Amniotic epithelial cell (primary cell): ENCODE measurements around the gene CHCHD6.

Experiments
- DNase-seq: peaks from one replicate; pipeline ENCODE4 v3.0.0-alpha.2; 2010; ENCODE audit warnings: low read depth

CHCHD6 gene

DNA sequence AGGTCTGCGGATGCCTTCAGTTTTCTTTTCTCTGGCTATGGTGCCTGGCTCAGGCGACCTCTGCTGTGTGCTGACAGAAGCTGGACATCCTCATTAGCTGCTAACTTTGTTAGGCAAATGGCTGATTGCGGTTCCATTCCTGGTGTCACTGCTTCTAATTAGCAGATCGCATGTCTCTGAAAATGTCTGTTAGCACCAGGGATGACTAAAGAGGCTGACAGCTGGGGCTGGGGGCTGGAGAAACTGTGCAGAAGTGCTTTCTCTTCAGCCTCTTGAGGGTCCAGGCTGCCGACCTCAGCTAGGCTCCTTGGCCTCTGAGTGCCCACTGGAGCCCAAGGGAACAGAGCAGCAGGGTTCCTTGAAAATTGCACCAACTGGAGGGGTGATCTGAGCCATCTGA, 39.3 kb downstream of the CHCHD6 start:
- DNase-seq = no peak

DNA sequence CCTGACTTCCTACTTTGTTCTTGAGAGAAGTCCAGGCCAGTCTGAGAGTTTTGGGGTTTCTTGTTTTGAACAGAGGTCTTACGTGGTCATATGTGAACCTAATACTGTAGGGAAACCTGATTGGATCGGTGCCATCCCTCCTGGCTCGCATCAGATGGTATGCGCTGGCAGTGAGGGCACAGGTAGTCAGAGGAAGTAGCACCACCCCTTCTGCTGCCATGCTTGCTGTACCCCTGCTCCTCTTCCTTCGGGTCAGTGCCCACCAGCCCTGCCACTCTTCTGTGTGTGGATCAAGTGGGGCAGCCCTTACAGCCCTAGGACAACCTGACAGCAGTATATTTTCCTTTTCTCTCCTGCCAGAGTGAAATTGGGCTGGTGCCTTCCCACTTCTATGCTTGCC, 39.7 kb downstream of the CHCHD6 start:
- DNase-seq = no peak

DNA sequence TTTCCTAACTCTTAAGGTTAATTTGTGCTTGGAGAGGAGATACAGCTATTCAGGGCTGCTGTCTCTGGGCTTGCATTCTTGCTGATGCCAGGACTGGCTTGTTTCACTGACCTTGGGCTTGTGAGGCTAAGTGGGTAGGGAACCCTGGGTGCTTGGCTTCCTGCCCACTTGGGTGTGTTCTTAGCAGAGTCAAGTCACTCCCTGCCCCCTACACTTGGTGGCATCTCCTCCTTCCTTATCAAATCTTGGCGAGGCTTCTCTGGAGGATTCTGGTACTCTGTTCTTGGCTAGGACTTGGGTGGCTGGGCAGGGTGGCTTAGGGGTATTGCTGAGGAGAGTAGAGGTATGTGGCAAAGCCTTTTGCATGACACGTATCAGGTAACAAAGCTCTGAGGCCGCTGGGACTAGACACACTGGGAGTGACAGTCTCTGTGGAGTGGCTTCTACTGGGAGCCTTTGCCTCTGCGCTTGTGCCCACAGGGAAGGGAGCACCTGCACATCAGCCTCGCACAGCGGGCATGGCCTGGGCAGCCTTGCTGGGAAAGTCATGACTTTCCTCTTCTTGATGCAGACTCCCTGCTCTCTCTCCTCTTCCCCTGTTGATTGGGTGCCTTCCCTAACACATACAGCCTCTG, 41.8 kb downstream of the CHCHD6 start:
- DNase-seq = peak; percentile 13

DNA sequence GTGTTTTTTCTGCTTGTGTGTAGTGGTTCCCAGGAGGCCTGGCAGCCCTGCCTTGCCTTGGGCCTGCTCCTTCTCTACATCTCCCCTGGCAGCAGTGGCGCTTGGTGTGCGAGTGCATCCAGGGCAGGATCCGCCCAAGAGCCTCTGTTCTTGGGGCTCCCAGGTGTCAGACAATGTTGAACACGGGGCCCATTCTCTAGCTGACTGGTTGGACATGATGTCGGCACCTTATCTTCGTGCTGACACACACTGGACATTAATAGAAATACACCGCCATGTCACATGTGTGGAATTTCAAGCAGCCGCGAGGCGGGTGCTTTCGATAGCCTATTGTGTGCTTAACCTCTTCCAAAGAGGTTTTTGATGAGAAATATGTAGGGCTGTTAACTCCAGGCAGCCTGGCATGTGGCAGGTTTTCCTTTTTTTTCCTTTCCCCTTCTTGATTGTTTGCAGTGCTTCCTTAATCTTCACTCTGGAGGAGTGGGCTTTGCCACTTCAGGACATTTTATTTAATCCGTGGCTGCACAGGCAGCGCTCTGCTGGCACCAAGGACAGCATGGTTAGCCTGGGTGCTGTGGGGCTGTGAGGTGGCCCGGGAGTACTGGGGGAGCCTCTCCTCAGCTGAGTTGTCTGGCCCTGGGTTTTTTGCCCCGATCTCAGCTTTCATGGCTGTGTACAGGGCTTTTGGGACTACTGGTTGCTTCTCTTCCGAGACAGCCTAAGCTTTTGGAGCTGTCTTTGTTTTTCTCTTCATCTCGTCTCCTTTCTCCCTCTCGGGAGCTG, 42.5 kb downstream of the CHCHD6 start:
- DNase-seq = peak; percentile 68

DNA sequence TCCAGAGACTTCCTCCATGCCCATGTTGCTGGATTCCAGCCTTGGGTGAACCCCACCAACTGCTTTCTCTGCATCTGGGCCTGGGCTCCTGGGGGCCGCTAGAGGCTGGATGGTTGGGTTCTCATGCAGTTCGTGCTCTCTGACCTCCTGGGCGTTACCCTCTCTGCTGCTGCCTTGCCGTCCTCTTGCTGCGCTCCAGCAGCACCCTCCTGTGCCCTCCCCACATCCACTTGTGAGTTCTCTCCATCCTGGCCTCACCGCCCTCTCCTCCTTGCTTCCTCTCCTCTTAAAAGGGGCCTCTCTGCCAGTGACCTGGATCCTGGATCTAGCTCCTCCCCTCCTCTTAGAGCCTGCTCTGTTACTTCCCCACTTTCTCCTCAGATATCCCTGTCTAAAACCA, 43.7 kb downstream of the CHCHD6 start:
- DNase-seq = no peak

DNA sequence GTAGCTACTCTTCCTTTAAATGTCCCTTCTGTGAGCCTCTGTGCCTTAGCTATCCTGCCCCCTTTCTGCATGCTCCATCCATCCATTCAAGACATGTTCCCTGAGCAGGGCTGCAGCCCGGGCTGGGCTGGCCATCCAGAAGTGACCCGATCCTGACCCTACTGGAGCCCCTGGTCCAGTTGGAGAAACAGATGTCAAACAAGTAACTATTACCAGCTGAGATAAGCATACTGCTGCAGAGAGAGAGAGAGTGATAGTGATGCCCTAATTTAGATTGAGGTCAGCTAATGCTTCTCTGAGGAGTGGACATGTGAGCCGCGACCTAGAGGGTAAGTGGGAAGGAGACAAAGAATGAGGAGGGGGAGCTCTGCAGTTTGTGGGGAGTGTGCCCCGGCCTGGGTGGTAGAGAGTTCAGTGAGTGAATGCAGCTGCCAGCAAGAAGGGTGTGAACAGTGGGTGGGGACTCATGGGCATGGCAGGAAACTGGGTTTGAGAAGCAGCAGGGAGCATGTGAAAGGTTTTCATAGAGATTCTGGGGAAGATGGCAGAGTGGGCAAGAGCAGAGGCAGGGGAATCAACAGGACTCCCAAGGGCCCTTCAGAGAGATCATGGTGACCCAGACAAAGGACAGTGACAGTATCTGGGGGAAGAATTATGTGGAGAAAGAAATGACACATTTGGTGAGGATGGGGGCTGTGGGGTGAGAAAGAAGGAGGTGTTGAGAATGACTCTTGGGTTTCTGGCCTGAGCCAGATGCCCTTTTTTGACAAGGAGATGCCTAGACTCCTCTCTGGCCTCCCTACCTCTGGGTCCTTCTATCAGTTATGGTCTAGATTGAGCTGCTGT, 44.9 kb downstream of the CHCHD6 start:
- DNase-seq = no peak

DNA sequence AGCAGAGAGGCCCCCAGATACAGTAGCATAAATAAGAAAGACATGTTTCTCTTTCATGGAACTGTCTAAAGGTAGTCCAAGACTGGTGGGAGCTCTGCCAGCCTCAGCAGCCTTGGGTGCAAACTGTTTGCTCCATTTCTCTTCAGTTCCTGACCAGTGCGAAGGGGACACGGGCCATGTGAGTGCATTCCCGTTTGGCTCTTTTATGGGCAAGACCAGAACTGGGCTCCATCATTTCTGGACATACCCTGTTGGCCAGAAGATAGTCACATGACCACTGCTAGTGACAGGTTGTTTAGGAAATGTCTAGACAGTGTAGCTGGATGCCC, 45.5 kb downstream of the CHCHD6 start:
- no peak for DNase-seq

DNA sequence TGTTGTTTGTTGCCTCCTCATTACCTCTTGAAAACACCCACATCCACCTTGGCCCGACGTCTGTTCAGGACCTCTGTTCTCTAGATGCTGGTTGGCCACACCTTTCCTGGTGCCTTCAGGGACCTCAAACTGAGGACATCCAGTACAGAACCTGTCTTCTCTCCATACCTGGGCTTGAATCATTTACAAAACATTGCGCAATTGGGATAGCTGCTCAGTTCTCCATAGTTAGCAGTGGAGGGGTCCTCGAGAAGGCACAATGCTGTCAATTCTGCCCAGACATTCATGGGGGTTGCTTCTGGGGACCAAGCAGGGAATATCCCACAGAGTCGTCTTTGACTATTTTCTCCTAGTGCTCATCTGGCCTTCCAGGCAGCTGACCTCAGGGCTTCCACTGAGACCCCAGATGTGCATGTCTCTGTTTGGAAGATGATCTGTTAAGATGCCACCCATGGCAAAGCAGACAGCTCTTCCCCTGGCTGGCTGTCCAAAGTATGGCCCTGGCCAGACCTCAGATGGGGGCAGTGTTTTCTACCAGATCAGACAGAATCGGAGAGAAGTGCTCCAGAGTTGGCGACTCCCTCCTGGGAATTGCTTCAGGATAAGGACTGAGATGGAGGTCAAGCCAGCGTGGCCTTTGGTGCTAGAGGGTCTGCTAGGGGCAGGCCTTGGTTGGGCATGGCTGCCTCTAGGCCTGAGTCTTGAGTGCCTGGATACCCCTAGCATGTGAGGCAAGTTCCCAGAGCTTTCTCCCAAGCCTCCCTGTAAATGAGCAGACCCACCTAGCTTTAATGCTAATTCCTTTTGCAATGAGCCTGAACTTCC, 46.1 kb downstream of the CHCHD6 start:
- DNase-seq = no peak

DNA sequence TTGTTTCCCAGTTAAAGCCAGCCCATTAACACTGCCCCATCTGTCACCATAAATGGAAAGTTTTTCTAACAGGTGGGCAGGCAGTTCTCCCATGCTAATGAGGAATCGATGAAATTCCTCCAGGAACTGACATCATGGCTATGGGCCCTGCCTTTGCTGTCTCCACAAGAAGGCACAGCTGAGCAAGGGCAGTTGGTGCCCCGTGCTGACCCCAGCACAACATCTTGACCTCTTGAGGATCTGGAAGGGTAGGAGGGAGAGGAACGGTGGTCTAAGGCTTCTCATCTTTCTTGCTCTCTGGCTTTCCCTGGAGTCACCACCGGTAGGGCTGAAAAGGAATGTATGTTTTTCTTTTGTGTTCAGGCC, 46.7 kb downstream of the CHCHD6 start:
- no peak for DNase-seq

DNA sequence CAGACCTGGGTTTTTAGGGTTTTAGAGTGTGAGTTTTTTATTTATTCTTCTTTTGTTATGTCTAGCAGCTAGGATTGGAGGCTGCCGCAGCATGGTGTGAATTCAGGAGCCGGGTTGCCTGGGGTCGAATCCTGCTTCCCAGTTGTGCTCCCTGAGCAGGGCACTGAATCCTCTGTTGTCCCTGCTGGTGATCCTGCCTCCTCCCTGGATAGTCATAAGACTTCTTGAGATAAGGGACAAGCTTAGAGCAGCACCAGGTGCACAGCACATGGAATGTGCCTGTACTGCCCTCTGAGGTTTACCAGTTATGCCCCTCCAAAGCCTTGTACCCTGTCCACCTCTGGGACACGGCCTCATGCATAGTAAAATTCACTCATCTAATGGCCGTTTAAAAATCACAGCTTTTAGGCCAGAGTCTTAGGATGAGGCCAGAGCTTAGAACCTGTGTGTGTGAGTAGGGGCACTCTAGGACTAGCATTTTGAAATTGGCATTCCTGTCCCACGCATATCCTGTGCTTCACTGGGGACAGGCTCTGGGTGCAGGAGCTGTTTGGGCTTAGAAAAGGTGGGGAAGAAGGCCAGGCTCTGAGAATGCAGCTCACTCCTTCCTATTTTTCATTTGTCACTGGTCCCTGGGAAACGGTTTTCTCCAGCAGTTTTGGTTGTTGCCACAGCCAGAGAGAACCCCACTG, 47.7 kb downstream of the CHCHD6 start:
- DNase-seq = no peak

DNA sequence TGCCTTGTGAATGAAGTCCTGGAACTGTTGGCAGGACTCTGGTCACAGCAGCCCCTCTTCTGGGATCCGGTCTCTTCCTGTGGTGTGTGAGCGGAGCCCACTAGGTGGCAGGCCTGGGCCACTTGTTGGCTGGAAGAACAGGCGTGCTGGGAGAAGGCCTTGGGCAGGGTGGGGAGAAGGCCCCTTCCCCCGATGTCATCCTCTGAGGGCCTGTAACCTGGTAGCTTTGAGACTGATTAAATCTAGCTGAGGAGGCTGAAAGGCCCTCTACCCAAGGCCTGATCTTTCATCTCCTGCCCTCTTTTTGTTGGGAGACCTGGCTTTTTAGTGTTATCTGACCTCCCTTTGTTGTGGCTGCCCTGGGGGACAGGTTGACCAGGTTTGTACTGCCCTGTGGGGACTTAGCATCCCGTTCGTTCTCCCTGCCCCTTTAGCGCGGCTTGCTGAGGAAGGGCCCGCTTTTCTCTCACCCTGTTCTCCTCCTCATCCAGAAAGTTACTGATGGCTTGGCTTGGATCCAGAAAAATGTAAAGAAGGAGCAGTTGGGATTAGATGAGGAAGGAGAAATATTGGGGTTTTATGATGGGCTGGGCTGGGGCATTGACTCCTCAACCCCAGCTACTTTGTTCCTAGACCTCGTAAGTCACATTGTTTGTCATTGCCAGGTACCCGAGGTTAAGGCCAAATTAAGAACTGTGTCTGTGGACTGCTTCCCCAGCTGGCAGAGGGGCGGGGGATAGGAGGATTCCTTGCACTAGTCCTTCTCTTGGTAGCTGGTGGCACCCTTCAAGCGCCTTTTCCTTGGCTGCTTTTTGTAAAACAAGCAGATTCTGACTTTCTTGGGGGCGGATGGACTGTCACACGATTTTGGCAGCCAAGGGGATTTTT, 48.5 kb downstream of the CHCHD6 start:
- DNase-seq = peak; percentile 57

DNA sequence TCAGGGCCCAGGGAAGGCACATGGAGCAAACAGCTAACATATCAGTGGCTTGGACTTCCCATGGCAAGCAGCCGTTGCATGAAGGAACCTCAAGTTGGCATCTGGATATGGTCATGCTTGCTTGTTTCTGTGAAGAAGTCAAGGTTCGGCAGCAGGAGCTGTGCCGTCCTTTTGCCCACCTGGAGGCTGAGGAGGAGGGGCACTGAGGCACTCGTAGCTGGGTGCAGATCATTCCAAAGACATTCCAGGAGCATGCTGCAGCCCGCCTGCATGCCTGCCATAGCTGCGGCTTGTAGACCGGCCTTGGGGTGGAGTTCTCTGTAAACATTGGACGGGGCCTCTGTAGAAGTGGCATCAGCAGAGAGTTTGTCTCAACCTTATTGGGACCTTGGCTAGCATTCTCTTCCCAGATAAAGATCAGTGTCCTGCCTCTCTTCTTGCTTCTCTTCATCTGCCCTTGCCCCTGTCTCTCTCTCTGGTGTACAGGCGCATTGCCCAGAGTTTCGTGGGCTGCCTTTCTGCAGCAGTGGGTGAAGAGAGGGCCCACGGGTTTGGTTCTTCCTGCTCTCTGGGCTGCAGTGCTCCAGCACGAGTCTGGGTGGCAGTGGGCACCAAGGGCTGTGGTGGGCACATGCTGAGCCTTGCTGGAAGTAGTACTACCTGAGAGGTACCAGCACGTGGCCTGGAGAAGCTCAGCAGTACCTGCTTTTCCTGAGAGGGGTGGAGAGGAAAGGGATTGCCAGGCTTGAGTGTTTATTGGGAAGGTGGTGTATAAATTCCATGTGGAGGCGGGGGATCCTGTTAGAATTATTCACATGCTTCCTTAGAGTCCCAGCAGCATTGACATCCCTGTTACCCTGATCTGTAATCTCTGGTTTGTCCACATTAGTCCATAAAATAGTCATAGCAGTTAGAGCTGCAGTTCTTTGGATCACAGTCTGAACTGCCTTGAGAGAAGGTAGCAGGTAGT, 49.4 kb downstream of the CHCHD6 start:
- DNase-seq = peak; percentile 77

DNA sequence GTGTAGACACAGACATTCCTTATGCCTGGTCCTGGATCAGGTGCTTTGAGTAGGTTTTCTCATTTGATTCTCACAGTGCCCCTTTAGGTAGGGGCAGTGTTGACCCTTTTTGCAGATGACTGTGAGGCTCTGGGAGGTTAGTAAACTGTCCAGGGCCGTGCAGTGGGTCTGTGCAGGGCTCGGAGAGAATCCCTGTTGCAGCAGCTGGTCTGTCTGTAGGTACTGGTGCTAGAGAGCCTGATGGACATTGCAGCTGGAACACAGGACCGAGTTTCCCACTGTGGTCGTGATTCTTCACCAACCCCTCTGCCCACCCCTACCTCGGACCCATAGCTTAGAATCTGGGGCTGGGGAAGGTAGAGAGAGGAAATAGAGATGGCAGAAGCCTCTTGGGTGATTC, 51.8 kb downstream of the CHCHD6 start:
- DNase-seq = no peak

DNA sequence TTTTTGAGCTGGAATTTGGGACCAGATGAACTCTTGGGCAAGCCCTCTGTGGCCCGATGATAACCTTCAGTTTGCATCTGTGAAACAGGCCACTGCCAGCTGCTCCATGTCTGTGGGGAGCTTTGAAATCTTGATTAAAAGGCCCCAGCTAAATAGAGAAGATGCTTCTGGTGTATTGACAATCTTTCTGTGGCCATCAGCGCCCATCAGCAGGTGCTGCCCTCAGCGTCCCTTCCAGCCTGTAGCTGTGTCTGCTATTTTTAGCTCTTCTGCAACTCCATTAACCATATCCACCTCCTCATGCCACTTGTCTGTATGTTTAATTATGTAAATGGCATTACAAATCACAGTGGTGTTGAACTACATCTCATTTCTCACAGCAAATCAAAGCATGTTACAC, 54.0 kb downstream of the CHCHD6 start:
- no peak for DNase-seq

DNA sequence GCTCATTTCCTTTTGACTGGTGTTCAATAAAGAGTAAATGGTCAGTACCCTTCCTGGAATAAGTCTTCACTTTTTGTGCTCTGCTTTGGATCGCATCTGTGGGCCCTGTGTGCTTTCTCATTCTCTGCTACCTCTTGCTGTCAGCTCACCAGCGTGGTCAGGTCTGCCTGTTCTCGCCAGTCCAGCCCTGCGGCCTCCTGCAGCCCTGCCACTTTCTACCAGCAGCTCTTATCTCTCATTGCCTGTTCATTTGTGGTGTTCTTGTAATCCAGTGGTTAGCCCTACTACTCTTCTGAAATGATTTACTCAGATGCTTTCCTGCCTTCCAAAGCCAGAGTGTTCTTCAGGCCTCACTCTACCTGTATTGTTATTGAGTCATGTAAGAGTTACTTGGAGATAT, 54.8 kb downstream of the CHCHD6 start:
- DNase-seq = peak; percentile 87

DNA sequence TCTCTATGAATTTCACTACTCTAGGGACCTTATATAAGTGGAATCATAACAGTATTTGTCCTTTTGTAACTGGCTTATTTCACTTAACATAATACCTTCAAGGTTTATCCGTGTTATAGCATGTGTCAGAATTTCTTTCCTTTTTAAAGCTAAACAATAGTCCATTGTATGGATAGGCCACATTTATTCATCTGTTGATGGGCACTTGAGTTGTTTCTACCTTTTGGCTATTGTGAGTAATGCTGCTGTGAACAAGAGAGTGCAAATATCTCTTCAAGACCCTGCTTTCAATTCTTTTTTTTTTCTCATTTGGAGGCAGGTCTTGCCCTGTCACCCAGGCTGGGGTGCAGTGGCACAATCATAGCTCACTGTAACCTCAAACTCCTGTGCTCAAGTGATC, 56.5 kb downstream of the CHCHD6 start:
- DNase-seq = no peak

DNA sequence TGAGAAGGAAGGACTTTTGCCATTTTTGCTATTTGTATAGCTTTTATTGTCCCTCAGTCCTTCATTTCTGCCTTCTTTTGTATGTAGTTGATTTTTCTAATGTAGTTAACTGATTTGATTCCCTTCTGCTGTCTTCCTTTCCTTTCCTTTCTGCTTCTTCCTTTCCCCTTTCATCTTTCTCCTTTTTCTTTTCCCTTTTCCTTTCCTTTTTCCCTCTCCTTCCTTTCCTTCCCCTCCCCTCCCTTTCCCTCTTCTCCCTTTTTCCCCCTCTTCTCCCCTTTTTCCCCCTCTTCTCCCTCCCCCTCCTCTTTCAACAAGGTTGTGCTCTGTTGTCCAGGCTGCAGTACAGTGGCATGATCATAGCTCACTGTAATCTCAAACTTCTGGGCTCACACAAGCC, 59.0 kb downstream of the CHCHD6 start:
- no peak for DNase-seq

DNA sequence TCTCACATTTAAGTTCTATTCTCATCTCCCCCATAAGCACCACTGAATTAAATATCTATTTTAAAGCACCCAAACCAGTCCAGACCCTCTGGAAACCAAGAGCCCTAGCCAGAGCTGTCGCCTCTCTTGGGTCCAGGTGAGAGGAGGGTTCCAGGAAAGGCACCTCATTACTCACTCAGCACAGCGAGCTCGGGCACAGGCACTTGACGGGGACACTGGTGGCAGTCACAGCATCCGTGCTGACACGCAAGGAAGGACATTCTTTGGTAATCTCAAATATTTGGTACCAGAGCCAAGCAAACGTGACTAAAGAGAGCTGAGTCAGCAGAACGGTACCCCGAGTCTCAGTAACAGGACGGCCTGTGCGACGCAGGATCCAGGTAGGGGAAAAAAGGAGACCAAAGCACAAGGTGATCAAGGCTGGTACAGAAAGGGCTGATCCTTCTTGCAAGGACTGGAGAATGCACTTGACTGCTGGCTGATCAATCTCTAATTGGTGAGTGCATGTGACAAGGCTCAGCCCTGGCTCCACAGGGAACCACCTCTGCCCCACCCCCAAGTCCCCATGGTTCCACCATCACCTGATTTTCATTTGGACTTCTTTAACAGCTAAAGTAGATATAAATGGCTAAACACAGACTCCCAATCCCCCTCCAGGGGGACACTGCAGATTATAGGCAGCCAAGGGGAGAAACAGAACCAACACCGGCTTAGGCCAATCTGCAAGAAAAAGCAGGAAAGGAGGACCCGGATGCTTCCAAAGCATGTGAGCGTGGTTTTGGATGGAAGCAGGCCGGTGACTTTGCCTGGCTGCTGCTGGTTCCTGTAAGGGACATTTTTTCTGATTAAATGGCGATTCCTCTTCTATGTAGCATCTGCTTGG, 61.4 kb downstream of the CHCHD6 start:
- no peak for DNase-seq
